ENCODE measurements around the gene PXDC1.
"Not testable (repeated sequence)": the region's sequence is repeated elsewhere in the genome, so short reads cannot be mapped to it uniquely, and the experiment has no call there.

PXDC1 gene

GRCh38 chr6:3731700-3732099 is 19.8 kb downstream of the PXDC1 start:
- DNase-seq (ENCODE audit: low read depth), result no peak

- no peak for DNase-seq (ENCODE audit: low read depth)
These were observed 21.7 kb downstream of the PXDC1 start for GRCh38 chr6:3729603-3730344.

- no peak for DNase-seq (ENCODE audit: low read depth)
These were observed 23.9 kb downstream of the PXDC1 start for GRCh38 chr6:3727593-3728108.

GRCh38 chr6:3727036-3727435 is 24.5 kb downstream of the PXDC1 start:
- DNase-seq (ENCODE audit: low read depth), result no peak

- DNase-seq (ENCODE audit: low read depth), result no peak
These were observed 25.1 kb downstream of the PXDC1 start for GRCh38 chr6:3726421-3726820.

- DNase-seq (ENCODE audit: low read depth), result no peak
These were observed 26.1 kb downstream of the PXDC1 start for GRCh38 chr6:3725145-3726047.

GRCh38 chr6:3724451-3725144 is 26.9 kb downstream of the PXDC1 start:
- no peak for DNase-seq (ENCODE audit: low read depth)

GRCh38 chr6:3723966-3724365 is 27.5 kb downstream of the PXDC1 start:
- DNase-seq (ENCODE audit: low read depth), result no peak

GRCh38 chr6:3723251-3723650 is 28.3 kb downstream of the PXDC1 start:
- no peak for DNase-seq (ENCODE audit: low read depth)

- DNase-seq (ENCODE audit: low read depth), result no peak
These were observed 28.7 kb downstream of the PXDC1 start for GRCh38 chr6:3722785-3723184.

GRCh38 chr6:3721810-3722621 is 29.5 kb downstream of the PXDC1 start:
- DNase-seq (ENCODE audit: low read depth), result no peak

GRCh38 chr6:3720770-3721169 is 30.7 kb downstream of the PXDC1 start:
- not testable (repeated sequence) for DNase-seq (ENCODE audit: low read depth)

GRCh38 chr6:3719462-3720308 is 31.8 kb downstream of the PXDC1 start:
- DNase-seq (ENCODE audit: low read depth), result no peak

- DNase-seq (ENCODE audit: low read depth), result no peak
These were observed 33.1 kb downstream of the PXDC1 start for GRCh38 chr6:3718407-3718806.

GRCh38 chr6:3715285-3715684 is 36.2 kb downstream of the PXDC1 start:
- no peak for DNase-seq (ENCODE audit: low read depth)

GRCh38 chr6:3714768-3715167 is 36.7 kb downstream of the PXDC1 start:
- DNase-seq (ENCODE audit: low read depth), result no peak

GRCh38 chr6:3714111-3714510 is 37.4 kb downstream of the PXDC1 start:
- no peak for DNase-seq (ENCODE audit: low read depth)

GRCh38 chr6:3712827-3713665 is 38.5 kb downstream of the PXDC1 start:
- no peak for DNase-seq (ENCODE audit: low read depth)

GRCh38 chr6:3711776-3712175 is 39.7 kb downstream of the PXDC1 start:
- DNase-seq (ENCODE audit: low read depth), result no peak

GRCh38 chr6:3710403-3710802 is 41.1 kb downstream of the PXDC1 start:
- no peak for DNase-seq (ENCODE audit: low read depth)

Measured in stimulated activated CD8-positive, alpha-beta memory T cell treated with anti-CD3 and anti-CD28 coated beads, Interleukin-7, amount 100 ng/mL, for 24 hours (primary cell).